Measurements from ENCODE around the gene COL23A1.

Gene COL23A1

DNA sequence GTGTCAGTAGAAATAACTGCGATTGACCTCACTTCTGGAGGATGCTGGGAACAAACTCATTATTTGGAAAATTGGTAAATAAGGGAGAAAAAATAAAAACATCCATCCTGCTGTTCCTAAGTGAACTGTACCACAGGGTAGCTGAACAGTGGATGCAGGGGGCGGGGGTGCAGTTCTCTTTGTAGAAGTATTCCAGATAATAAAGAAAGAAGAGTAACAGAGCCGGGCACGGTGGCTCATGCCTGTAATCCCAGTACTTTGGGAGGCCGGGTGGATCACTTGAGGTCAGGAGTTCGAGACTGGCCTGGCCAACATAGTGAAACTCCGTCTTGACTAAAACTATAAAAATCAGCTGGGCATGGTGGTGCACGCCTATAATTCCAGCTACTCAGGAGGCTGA is 132.1 kb downstream of the COL23A1 start:
- no peak for DNase-seq (ENCODE audit: low read depth)

GRCh38 chr5:178457471-178457870 is 132.7 kb downstream of the COL23A1 start:
- DNase-seq (ENCODE audit: low read depth), result no peak

GRCh38 chr5:178455480-178455835 is 134.7 kb downstream of the COL23A1 start:
- DNase-seq (ENCODE audit: low read depth), result no peak

GRCh38 chr5:178454821-178455479 is 135.2 kb downstream of the COL23A1 start:
- no peak for DNase-seq (ENCODE audit: low read depth)

DNA sequence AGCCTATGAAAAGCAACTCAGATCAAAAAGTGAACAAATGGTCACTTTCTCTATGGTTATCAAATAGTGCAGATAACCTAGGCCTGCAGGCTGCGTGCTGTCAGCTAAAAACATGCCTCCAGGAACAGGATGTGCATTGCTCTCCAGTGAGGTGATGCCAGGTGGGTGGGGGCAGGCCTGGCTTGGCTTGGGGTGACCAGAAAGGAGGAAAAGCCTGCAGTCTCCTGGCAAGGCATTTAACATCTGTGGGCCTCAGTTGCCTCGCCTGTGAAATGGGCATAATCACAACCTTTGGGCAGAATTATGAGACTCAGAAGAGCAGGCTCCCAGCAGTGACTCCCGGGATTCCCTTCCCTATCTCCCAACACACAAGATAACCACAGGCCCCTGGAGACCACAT is 135.9 kb downstream of the COL23A1 start:
- DNase-seq (ENCODE audit: low read depth), result no peak

DNA sequence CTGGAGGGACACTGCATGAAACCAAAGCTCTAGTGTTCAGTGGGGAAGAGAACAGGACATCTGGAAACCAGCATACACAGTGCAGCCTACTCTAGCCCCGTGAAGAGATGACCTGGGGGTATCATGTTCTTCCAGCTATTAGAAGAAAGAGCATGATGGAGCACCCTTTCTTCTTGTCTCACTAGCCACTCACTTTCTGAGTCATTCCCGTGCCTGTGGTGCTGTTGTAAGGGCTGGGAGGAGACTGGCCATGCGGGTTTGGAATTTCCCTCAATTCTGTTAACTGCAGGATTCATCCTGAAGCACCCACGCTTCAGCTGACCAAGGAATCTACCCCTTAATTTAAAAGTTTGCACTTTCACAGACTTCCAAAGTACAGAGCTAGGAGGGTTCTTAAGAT is 137.0 kb downstream of the COL23A1 start:
- no peak for DNase-seq (ENCODE audit: low read depth)

DNA sequence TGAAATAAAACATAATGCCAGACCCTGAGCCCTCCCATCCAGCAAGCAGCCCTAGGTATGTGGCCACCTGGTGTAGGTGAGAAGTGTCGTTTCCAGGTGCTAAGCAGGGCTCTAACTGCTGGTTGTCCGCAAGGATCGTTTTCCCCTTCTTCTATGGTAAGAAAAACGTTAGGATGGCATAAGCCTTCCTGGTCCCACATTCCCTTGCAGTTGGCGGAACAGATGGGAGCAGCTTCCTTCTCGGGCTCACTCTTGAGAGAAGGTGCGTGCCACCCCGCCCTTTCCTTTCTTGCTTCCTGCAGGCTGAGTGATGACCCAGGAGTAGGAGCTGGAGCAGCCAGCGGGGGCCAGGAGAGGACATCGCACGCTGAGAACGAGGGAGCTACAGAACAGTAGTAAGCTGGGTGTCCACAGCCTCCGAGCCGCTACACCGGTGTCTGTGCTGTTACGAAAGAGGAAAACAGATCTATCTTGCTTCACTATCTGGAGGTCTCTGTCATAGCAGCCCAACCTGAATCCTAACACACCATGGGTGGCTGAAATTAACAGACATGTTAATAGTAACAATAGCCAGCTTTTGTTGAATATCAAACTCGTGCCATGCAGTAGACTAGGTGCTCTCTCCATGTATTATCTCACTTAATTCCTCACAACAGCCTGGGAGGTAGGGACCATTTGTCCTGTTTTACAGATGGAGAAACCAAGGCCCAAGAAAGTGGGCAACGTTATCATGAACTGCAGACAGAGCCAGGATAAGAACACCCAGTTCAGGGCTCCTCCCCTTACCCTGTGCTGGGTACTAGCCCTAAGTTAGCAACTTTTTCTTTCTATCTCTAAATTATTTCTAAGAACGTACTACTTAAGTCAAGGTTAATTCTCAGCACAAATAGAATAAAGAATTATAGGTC is 139.8 kb downstream of the COL23A1 start:
- DNase-seq (ENCODE audit: low read depth), result no peak

DNA sequence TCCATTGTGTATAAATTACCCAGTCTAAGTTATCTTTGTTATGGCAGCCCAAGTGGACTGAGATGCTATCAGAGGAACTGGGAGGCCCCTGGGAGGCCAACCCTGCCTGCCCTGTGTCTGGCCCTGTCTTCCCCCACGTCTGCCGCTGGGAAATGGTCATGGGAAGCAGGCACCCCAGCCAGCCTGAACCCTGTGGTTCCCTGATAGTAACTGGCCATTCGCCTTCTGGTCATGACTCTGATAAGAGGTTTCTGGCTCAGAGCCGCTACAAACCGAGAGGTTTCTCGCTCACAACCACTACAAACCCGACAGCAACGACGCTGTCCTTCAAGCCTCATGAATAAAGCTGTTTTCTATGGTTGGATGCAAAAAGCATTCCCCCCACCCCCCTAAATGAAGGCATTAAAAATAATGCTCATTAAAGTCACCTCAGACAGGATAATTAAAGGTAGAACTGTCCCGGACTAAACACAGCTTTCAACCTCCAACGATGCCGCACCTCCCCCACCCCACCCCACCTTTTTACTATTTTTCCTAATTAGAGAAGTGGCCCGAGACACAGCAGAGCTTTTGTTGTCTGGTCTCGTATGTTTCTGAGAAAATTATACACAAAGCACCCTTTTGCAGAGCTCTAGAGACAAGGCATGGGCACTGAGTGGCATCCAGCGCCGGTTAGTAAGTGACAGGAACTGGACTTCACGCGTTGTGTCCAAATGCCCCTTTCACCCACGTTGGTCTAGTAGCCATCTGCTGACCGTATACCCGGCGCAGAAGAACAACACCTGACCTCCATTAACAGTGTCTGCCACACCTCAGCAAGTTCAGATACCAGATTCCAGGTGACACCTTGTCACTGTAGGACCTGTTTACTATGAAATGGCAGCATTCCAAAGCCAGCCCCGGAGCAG is 140.8 kb downstream of the COL23A1 start:
- no peak for DNase-seq (ENCODE audit: low read depth)

DNA sequence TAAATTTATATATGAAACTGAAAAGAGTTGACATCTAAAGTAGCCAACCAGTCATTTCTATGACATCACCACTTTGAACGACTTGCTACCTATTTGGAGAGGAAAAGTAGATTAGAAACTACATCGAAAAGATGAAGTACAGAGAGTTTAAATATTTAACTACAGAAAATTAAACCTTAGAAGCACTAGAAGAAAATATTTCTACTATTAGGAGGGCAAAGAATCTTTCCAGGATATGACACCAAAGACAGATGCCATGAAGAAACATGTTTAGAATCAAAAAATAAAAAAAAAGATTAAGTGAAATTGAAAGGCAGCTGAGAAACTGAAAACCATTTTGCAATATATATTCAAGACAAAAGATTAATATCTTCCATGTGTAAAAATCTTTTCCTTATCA is 144.7 kb downstream of the COL23A1 start:
- no peak for DNase-seq (ENCODE audit: low read depth)

- DNase-seq (ENCODE audit: low read depth), result no peak
Observed at GRCh38 chr5:178442405-178443257, 147.6 kb downstream of the COL23A1 start.

DNA sequence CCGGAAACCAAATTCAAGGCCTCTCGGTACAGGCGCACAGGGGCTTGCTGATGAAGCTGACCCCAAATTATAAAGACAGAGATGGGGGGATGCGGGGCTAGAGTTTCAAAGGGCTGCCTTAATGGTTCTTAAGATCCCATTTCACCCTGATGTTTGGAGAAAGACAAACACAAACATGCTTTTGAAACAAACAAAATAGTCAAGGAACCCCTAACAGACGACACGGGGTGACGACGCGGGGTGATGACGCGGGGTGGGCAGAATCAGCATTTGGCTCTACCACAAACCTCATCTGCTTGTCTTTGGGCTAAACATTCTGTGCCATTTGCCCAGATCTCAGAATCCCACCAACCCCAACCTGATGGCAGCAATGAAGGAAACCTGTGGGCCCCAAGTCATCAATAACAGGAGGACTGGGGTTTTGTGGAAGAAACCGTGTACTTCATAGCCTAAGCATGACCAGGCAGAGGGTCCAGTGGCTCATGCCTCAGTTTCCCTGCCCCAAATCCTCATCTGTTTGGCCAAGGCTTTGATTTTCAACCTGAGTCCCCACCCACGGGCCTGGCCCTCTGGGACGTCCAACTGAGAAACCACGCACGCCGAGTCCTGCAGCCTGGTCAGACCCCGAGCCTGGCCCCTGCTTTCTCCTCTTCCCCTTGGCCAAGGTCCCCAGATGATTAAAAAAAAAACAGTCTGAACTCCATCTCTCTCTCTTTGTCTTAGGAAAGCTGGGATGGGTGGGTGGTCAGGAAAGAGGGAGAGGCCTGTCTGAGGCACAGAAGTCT is 148.5 kb downstream of the COL23A1 start:
- DNase-seq (ENCODE audit: low read depth), result no peak

DNA sequence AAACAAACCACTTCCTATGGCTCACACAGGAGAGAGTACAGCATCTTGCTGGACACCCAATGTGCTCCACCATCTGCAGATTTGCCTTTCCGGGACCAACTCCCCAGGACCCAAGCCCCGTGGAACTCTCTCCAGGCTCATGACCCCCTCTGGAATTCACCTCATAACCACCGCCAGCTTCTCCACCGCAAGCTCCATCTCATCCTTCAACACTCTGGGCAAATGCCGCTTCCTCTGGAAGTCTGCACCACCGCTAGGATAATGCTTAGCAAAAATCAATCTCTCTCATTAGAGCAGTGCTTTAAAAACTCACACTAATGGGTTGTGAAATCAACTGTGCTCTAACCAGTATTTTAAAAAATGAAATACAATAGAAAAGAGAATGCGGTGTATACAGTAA is 150.0 kb downstream of the COL23A1 start:
- no peak for DNase-seq (ENCODE audit: low read depth)

DNA sequence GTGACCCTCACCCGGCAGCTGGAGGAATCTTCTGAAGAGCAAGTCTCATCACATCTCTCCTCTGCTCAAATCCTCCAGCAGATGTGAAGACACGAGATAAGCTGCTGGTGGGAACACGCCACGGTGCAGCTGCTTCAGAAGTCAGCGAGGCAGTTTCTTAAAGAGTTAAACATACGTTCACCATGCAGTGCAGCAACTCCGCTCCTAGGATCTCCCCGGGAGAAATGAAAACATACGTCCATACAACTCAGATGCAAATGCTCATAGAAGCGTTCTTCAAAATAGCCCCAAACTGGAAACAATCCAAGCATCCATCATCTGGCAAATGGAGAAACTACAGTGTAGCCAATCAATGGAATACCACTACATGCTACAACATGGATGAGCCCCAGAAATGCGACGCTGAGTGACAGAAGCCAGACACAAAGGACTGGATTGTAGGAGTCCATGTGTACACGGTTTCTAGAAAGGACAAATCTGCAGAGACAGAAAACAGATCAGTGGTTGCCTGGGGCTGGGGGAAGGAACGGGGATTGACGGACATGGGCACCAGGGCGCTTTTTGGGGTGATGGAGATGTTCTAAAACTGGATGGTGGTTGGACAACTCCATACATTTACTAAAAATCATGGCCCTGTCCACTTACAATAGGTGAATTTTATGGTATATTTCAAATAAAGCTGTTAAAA is 150.6 kb downstream of the COL23A1 start:
- DNase-seq (ENCODE audit: low read depth), result no peak

GRCh38 chr5:178438796-178439195 is 151.4 kb downstream of the COL23A1 start:
- DNase-seq (ENCODE audit: low read depth), result no peak

DNA sequence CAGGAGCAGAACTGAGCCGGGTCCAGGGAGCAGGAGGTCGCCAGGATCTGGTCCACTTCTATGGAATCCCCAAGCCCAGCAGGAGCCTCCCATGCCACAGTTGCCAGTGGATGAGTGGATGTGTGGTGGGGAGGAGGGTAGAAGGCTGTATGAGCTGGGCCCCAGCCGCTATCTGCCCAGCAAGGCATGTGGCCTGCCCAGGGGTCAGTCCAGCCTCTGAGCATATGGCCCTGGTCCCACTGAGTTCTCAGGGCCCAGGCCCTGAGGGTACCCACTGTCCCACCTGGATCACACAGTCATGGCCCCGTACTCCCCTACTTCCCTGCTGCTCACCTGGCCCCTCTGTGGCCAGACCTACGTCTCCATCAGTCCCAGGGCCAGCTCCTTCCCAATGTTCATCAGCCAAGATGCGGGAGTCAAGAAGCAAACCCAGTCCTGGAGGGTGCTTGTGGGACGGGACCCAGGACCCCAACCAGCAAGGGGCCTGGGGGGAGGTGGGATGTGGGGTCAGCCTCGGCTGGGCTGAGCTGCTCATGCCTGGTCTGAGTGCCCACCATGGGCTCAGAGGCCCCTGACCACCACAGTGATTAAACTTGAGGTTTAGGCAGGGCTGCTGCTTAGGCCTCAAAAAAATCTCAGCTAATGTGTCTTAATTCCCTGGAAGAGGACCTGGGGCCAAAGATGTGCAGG is 152.7 kb downstream of the COL23A1 start:
- no peak for DNase-seq (ENCODE audit: low read depth)

GRCh38 chr5:178436326-178436940 is 153.8 kb downstream of the COL23A1 start:
- no peak for DNase-seq (ENCODE audit: low read depth)

DNA sequence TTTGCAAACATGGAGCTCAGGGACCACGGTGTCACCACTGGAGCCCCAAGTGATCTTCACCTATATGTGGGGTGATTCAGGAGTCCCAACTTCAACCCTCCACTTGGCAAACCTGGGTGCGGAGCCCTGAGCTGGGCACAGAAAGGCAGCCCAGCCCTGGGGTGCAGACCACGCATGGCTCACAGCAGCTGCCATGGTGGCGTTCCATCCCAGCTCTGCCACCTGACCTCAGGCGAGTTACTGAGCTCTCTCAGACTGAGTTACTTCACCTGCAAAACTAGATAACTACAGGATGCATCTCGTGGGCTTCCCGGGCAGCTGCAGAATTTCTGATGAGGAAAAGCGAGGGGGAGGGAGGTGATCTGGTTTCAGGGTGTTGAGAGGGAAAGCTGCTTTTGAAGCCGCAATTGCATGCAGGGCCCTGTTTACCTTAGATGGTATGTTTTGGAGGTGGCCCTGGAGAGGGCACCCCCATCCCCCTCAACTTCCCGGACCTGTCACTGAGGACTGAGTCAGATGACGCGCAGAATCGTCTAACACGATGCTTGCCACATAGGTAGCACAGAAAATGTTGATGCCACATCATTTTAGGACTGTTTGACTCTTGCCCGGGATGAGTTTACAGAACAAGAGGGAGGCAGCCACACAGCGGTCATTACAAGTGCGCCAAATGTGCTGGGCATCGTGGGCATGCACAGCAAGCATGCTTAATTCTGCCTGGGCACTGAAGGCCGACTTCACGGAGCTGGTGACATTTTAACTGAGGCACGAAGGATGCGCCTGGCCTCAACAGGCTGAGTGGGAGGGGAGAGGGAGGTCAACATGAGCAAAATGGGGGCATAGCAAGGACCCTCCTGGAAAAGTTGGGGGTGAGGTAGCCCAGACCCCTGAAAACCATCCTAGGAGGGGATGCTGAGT is 154.6 kb downstream of the COL23A1 start:
- no peak for DNase-seq (ENCODE audit: low read depth)

- DNase-seq (ENCODE audit: low read depth), result no peak
Observed at GRCh38 chr5:178434851-178435250, 155.3 kb downstream of the COL23A1 start.

All from GM04503 (cell line).